Suprapubic skin (tissue), 4 donors: ENCODE data around the gene CDC27. TPM values are rescaled to one million over a fixed set of nuclear protein-coding genes. Genes with fewer than 3 reads are reported as not detected.
"Not testable (repeated sequence)": the region's sequence is repeated elsewhere in the genome, so short reads cannot be mapped to it uniquely, and the experiment has no call there.

Experiments used
- DNase-seq, 2 donors: peaks; one replicate each; pipeline ENCODE4 v3.0.0-alpha.2; 2019; ENCODE audit warnings: low spot score in 2 of 2
- H3K27ac ChIP-seq: fragments of 200-600 bp; sonication (generic); one replicate; pipeline ENCODE4 v1.5.1; 2019
- H3K27me3 ChIP-seq: fragments of 200-600 bp; sonication (generic); one replicate; pipeline ENCODE4 v1.5.1; 2019
- H3K36me3 ChIP-seq: fragments of 200-600 bp; sonication (generic); one replicate; pipeline ENCODE4 v1.5.1; 2019
- H3K4me1 ChIP-seq: fragments of 200-600 bp; sonication (generic); one replicate; pipeline ENCODE4 v1.5.1; 2019
- H3K4me3 ChIP-seq: fragments of 200-600 bp; sonication (generic); one replicate; pipeline ENCODE4 v1.5.1; 2019; ENCODE audit warnings: mild to moderate bottlenecking
- H3K9me3 ChIP-seq: fragments of 200-600 bp; sonication (generic); one replicate; pipeline ENCODE4 v1.5.1; 2019
- CTCF ChIP-seq, 2 donors: fragments of 200-600 bp in 1 of 2; fragments of 450-650 bp in 1 of 2; sonication (generic) in 1 of 2; IDR thresholded peaks; one replicate each; pipeline ENCODE4 v1.5.1; 2016 to 2019; ENCODE audit warnings: antibody characterized with exemption in 2 of 2, mild to moderate bottlenecking in 1 of 2, moderate library complexity in 1 of 2
- EP300 ChIP-seq: sonication (generic); formaldehyde crosslinking; IDR thresholded peaks from one replicate; pipeline ENCODE4 v1.6.1; 2017; ENCODE audit warnings: antibody characterized with exemption
- POLR2A ChIP-seq, 2 donors: fragments of 450-650 bp; IDR thresholded peaks; one replicate each; pipeline ENCODE4 v1.6.1; 2017; ENCODE audit warnings: antibody characterized with exemption in 2 of 2, mild to moderate bottlenecking in 2 of 2, moderate library complexity in 2 of 2
- POLR2AphosphoS5 ChIP-seq, 3 donors: sonication (generic); formaldehyde crosslinking; IDR thresholded peaks; one replicate each; pipeline ENCODE4 v1.6.1; 2017; ENCODE audit warnings: antibody characterized with exemption in 3 of 3
- WGBS: methylation state at CpG from one replicate; pipeline ENCODE4 v1.1.5; 2018; 5-methylcytosine and 5-hydroxymethylcytosine counted together
- total RNA-seq, 4 donors: library from RNA; depleted of rRNA; stranded (reverse); fragments of >200 nt; gene quantifications; one replicate each; pipeline ENCODE4 v1.1.0, GENCODE V29; 2016

CDC27 gene
- total RNA-seq, 4 donors from 2014 or later, result 45.1 to 66.6 (median 52.1) TPM

GRCh38 chr17:47164263-47164662 lies 24.8 kb downstream of the CDC27 start:
- no peak for DNase-seq
- H3K36me3 ChIP-seq, result peaks cover 61% of the 10 kb centered on the region
- no peaks in the 10 kb centered on the region for H3K27me3 ChIP-seq
- H3K4me1 ChIP-seq, result no peaks in the 10 kb centered on the region
- H3K4me3 ChIP-seq, result no peak overlapping the region
- 97% methylated on average over 5 of the region's 5 CpGs for WGBS
- no peaks in the 10 kb centered on the region for H3K9me3 ChIP-seq
- no peak for TF ChIP-seq EP300
- no peak for TF ChIP-seq CTCF (IDR thresholded peaks at IDR 0.05)
- no peak for TF ChIP-seq POLR2A (IDR thresholded peaks at IDR 0.05)
- TF ChIP-seq POLR2AphosphoS5 (IDR thresholded peaks at IDR 0.05), result no peak
- H3K27ac ChIP-seq, result no peak overlapping the region

- Histone ChIP-seq H3K4me1 (no peaks in the 10 kb centered on the region), H3K9me3 (no peaks in the 10 kb centered on the region), H3K4me3 (no peak overlapping the region), H3K27me3 (no peaks in the 10 kb centered on the region), H3K36me3 (peaks cover 53% of the 10 kb centered on the region), H3K27ac (no peak overlapping the region)
- 70% methylated on average over 2 of the region's 2 CpGs for WGBS
- DNase-seq, result no peak
- TF ChIP-seq POLR2AphosphoS5 (IDR thresholded peaks at IDR 0.05) (no peak), POLR2A (IDR thresholded peaks at IDR 0.05) (no peak)
Observed at GRCh38 chr17:47162013-47162622, 27.0 kb downstream of the CDC27 start.

DNA sequence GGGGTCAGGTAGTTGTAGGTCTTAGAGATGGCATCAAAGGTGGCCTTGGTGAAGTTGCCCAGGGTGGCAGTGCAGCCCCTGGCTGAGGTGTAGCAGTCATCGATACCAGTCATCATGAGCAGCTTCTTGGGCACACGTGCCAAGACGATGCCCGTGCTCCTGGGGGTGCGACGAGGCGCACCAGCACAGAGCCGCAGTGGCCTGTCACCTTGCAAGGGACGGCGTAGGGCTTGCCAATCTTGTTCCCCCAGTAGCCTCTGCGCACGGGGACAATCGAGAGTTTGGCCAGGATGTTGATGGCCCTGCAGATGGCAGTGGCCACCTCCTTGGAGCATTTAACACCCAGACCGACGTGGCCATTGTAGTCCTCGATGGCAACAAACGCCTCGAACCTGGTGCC lies 29.8 kb downstream of the CDC27 start:
- H3K27me3 ChIP-seq, result no peaks in the 10 kb centered on the region
- 86% methylated on average over 5 of the region's 18 CpGs for WGBS
- TF ChIP-seq POLR2A (IDR thresholded peaks at IDR 0.05) (no peak), POLR2AphosphoS5 (IDR thresholded peaks at IDR 0.05) (no peak), CTCF (IDR thresholded peaks at IDR 0.05) (no peak)
- H3K4me3 ChIP-seq, result no peak overlapping the region
- DNase-seq, result no peak
- no peak overlapping the region for H3K27ac ChIP-seq
- no peaks in the 10 kb centered on the region for H3K4me1 ChIP-seq
- peaks cover 66% of the 10 kb centered on the region for H3K36me3 ChIP-seq
- no peaks in the 10 kb centered on the region for H3K9me3 ChIP-seq

- TF ChIP-seq EP300, result no peak
- no peak for TF ChIP-seq POLR2A (IDR thresholded peaks at IDR 0.05)
- no peak for TF ChIP-seq CTCF (IDR thresholded peaks at IDR 0.05)
- TF ChIP-seq POLR2AphosphoS5 (IDR thresholded peaks at IDR 0.05), result no peak
- DNase-seq, result no peak
- 90% methylated on average over 6 of the region's 6 CpGs for WGBS
- Histone ChIP-seq H3K4me1 (no peaks in the 10 kb centered on the region), H3K27ac (no peak overlapping the region), H3K27me3 (no peaks in the 10 kb centered on the region), H3K36me3 (peaks cover 87% of the 10 kb centered on the region), H3K9me3 (no peaks in the 10 kb centered on the region), H3K4me3 (no peak overlapping the region)
Observed at GRCh38 chr17:47145351-47145750, 43.7 kb downstream of the CDC27 start.

- Histone ChIP-seq H3K27me3 (no peaks in the 10 kb centered on the region), H3K36me3 (peaks cover 67% of the 10 kb centered on the region), H3K27ac (no peak overlapping the region), H3K9me3 (no peaks in the 10 kb centered on the region), H3K4me1 (no peaks in the 10 kb centered on the region), H3K4me3 (no peak overlapping the region)
- WGBS, result 98% methylated on average over 1 of the region's 1 CpG
- no peak for DNase-seq
- TF ChIP-seq POLR2A (IDR thresholded peaks at IDR 0.05) (no peak), CTCF (IDR thresholded peaks at IDR 0.05) (no peak), EP300 (no peak), POLR2AphosphoS5 (IDR thresholded peaks at IDR 0.05) (no peak)
Observed at GRCh38 chr17:47135235-47135634, 53.9 kb downstream of the CDC27 start.

DNA sequence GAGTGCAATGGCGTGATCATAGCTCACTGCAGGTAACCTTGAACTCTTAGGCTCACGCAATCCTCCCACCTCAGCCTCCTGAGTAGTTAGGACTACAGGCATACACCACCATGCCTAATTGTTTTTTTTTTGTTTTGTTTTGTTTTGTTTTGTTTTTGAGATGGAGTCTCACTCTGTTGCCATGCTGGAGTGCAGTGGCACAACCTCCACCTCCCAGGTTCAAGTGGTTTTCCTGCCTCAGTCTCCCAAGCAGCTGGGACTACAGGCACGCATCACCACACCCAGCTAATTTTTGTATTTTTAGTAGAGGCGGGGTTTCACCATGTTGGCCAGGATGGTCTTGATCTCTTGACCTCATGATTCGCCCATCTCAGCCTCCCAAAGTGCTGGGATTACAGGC lies 54.7 kb downstream of the CDC27 start:
- WGBS, result 99% methylated on average over 5 of the region's 5 CpGs
- not testable (repeated sequence) for H3K27me3 ChIP-seq, DNase-seq, H3K4me3 ChIP-seq, H3K9me3 ChIP-seq, H3K27ac ChIP-seq, H3K4me1 ChIP-seq
- H3K36me3 ChIP-seq, result peaks cover 63% of the 10 kb centered on the region
